NCI-H460 (cell line): ENCODE results near the gene ETS1. TPM values are rescaled to one million over a fixed set of nuclear protein-coding genes. Genes with fewer than 3 reads are reported as not detected.

Experiments
- DNase-seq: peaks from one replicate; pipeline ENCODE4 v3.0.0-alpha.2; 2016; ENCODE audit warnings: low read depth; ENCODE audit errors: extremely low read depth
- total RNA-seq: library from RNA; depleted of rRNA; stranded (reverse); fragments of >200 nt; shearing (Covaris generic); gene quantifications from 2 replicates; pipeline ENCODE4 v1.2.3, GENCODE V29; 2014

The ETS1 gene
- total RNA-seq, 1 experiment from 2014 or later: 17.9 TPM

DNA sequence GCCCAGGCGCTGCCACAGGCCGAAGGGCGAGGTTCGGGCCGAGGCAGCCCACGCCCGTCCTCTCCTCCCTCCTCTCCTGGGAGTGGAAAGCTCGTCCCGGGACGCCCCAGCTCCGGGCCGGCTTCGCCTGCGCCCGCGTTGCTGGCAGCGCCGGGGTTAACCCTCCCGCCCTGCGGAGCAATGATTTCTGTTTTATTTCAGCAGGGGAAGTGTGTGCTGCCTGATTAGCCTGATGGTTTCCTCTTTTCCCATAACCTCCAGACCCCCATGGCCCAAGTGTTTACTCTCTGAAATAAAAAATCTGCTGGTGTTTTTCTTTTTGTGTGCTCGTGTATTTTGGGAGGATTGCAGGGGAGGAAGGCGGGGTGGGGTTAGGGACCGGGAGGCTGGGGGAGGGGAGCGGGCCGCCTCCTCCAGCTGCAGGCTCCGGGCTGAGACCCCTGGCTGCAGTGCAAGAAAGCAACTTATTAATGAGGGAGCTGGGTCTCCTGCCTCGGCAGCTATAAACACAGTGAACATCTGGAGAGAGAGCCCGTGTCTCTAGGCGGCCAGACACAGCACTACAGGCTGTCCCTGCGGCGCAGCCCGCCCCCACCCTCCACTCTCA lies 38.6 kb downstream of the ETS1 start:
- DNase-seq: no peak

DNA sequence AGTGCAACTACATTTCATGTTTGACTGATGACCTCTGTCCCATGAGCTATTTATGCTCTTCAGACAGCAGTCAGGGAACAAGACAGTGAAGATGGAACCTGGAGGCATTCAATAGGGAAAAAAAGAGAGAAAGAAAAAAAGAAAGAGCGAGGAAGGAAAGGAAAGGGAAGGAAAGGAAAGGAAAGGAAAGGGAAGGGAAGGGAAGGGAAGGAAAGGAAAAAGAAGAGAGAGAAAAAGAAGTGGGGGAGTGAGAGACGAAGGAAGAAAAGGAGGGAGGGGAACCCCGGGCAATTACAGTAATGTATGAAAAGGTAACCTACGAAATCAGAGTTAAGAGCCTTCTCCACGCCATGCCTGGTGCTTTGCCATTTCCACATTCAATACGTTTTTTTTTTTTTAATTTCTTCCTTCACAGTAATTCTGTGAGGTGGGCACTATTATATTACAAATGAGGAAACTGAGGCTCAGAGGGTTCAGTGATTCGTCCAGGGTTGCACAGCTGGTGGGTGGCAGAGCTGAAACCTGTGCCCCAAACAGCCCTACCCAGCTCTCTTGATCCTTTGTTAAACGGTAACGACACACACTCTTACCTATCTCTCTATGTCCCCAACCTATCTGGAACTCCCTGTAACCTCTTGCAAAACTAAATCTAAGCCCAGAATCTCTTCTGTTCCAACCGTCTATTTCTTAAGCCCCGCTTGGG lies 39.3 kb downstream of the ETS1 start:
- DNase-seq: no peak

- no peak for DNase-seq
Measured at GRCh38 chr11:128546916-128547315, 40.4 kb downstream of the ETS1 start.

- DNase-seq: no peak
Measured at GRCh38 chr11:128544471-128545051, 42.8 kb downstream of the ETS1 start.

DNA sequence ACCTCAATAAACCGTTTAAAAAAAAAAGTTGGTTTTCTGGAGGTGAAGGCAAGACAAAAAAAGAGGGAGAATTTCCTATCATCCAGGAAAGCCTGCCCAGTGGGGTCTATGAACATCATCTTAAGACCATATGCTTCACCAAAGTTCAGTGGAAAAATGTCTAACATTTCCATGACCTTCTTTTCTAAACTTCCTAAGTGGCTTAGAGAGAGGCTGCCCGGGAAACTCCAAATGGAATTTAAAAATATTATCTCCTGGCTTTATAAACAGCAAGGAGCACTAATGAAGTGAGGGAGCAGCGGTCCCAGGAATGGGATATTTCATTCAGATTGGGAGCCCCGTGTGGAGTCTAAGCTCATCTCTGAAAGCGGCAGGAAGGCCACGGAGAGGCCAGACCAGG lies 46.9 kb downstream of the ETS1 start:
- DNase-seq: no peak

- DNase-seq: no peak
Measured at GRCh38 chr11:128536506-128536905, 50.9 kb downstream of the ETS1 start.

DNA sequence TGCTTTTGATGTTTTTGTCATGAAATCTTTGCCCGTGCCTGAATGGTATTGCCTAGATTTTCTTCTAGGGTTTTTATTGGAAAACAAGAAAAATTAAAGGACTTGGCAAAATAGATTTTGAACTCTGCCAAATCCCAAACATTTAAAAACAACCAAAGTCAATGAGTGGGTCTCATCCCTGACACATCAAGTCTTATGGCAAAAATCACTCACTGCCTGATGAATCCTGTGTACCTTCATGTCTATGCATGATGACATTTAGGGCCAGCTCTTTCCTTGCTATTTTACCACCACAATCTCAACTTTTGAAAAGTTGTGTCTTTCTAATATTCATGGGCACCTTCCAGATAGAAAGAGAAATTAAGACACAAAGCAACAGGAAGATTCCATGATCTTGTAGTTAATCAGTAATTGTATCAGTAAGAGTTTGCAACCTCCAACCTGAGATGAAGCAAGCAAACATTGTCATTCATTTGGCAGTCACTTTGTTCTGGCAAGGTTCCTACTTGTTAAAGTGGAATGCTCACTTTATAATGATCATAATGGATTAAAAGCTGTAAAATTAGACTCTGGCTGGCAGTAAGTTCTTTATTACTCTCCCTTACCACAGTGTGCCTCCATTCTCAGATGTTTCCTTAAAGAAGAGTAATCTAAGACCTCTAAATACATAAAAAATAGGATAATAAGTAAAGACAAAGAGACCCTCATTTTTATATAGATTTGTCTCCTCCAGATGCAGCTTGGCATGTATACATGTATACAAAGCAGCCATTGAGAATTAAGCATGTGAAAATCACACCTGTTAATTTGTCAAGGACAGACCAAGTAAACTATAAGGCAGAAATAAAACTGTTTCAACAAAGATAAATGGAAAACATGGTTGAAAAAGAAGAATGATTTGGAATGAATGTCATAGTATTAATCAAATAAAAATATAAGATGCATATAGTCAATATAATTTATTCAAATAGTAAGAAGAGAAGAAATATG lies 51.6 kb downstream of the ETS1 start:
- DNase-seq: no peak

DNA sequence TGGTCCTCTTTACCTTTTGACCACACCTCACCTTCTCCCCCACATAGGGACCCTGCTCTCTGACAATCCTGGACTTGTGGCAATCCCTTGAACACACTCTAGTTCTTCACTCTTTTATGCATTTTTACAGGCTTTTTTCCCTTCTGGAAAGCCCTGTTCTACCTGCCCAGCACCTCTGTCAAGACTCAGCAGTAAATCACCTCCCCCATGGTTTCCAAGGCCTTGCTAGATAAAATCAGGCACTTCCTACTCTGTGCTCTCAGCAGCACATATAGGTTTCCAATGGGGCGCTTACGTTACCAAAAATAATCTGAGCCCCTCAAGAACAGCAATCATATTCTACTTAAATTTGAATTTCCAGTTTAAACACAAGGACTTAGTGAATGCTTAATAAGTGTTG lies 53.9 kb downstream of the ETS1 start:
- no peak for DNase-seq

- DNase-seq: no peak
Measured at GRCh38 chr11:128532572-128533091, 54.7 kb downstream of the ETS1 start.

GRCh38 chr11:128532016-128532571 lies 55.3 kb downstream of the ETS1 start:
- DNase-seq: no peak

DNA sequence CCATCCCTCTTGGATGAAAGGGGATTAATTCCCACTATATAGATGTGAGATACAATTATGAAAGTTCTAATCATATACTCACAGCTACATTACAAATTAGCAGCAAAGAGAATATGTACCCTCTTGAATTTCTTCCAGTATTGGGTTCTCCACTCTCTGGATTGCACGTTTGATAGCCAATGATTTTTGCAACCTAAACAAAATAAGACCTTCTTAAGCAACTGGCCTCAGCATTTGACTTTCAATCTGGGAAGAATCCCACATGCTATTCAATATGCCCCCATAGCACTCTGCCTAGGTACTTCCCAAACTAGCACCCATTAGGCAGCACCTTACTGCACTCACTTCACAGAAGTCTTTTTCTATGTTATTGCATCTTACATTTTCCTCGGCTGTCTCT lies 55.8 kb downstream of the ETS1 start:
- no peak for DNase-seq

GRCh38 chr11:128530118-128531074 lies 57.0 kb downstream of the ETS1 start:
- DNase-seq: no peak

GRCh38 chr11:128528294-128528693 lies 59.1 kb downstream of the ETS1 start:
- no peak for DNase-seq

DNA sequence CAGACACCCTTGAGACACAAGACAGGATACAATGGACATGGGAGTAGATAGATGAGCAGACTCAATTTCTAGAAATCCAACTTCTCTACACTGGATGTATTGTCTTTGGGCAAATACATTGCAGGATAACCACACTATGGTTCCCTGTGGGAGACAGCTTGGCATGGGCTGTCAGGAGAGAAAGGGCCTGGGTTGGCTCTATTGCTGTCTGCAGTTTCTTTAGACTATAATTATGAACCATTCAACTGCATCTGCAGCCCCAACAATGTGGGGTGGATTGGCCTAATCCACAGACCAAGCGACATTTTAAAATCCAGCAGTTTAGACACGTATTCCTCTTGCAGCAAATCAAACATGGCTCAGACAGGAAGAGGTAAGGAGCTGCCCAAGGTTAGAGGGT lies 60.3 kb downstream of the ETS1 start:
- no peak for DNase-seq

- no peak for DNase-seq
Measured at GRCh38 chr11:128525411-128526243, 61.7 kb downstream of the ETS1 start.

DNA sequence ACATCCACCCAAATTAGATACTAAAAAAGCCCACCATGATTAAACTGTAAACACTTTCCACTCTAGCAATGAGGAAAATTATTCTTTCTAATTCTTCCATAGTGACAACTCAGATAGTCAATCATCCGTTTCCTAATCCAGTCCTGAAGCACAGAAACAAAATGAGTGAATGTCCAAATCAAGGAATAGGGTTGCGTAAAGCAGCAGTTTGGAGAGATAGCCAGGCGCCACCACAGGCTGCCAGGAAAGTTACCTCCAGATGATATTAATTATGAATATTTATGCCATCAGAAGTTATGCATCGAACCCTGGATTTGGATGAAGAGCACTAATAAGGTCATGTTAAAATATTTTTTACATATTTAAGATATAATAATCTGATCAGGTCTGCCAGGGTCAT lies 63.2 kb downstream of the ETS1 start:
- DNase-seq: no peak

- no peak for DNase-seq
Measured at GRCh38 chr11:128523641-128524040, 63.7 kb downstream of the ETS1 start.

GRCh38 chr11:128522943-128523518 lies 64.3 kb downstream of the ETS1 start:
- DNase-seq: no peak
